Measurements from ENCODE around the gene RBM25. TPM values are rescaled to one million over a fixed set of nuclear protein-coding genes. Genes with fewer than 3 reads are reported as not detected.
"Not testable (repeated sequence)": the region's sequence is repeated elsewhere in the genome, so short reads cannot be mapped to it uniquely, and the experiment has no call there.

Gene RBM25
- total RNA-seq, 3 donors from 2014 or later = 117 to 123 (median 121) TPM

DNA sequence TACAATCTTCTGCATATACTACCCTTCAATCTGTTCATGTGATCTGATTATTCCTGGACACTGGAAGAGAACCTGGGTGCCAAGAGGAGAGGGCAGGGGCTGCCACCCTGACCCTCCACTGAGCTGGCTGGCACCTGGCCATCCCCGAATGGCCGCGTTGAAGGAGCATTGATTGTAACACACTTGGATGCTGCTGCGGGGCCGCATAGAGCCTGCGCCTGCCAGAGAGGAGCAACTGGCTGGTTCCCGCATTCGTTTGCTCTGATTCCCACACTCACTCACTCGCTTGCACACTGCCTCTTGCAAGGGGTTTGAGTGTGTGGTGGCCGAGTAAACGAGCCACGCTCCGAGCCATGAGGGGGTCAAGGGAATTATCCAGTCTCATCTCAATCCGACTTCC lies 110.4 kb downstream of the RBM25 start:
- no peaks in the 10 kb centered on the region for H3K9me3 Mint-ChIP-seq
- H3K4me1 Mint-ChIP-seq (ENCODE audit: low read depth) = no peaks in the 10 kb centered on the region
- H3K36me3 Mint-ChIP-seq (ENCODE audit: insufficient read depth) = peaks cover 49% of the 10 kb centered on the region
- no peak for ATAC-seq
- no peak for DNase-seq
- H3K4me3 Mint-ChIP-seq = no peak overlapping the region
- no peaks in the 10 kb centered on the region for H3K27me3 Mint-ChIP-seq (ENCODE audit: low read depth)

DNA sequence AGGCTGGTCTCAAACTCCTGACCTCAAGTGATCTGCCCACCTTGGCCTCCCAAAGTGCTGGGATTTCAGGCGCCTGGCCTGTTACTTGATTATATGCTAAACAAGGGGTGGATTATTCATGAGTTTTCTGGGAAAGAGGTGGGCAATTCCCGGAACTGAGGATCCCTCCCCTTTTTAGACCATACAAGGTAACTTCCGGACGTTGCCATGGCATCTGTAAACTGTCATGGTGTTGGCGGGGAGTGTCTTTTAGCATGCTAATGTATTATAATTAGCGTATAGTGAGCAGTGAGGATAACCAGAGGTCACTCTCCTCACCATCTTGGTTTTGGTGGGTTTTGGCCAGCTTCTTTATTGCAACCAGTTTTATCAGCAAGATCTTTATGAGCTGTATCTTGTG lies 111.5 kb downstream of the RBM25 start:
- H3K36me3 Mint-ChIP-seq (ENCODE audit: insufficient read depth) = peaks cover 46% of the 10 kb centered on the region
- ATAC-seq; H3K4me3 Mint-ChIP-seq; H3K27me3 Mint-ChIP-seq (ENCODE audit: low read depth); H3K9me3 Mint-ChIP-seq; H3K4me1 Mint-ChIP-seq (ENCODE audit: low read depth); DNase-seq: not testable (repeated sequence)

- ATAC-seq = no peak
Measured at GRCh38 chr14:73170686-73171085, 112.4 kb downstream of the RBM25 start.

DNA sequence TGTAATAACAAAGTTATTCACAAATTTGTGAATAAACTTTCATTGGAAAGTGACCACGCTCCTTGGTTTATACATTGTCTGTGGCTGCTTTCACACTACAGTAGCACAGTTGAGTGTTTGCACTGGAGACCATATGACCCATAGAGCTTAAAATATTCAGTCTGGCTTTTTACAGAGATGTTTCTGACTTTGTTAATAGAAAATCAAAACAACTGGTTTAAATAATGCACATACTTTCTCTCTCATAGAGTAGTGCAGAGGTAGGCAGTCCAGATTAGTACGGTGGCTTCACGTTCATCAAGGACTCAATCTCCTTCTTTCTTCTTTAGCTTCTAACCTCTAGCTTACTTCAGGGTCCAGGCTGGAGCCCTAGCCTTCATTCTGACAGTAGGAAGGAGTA lies 114.2 kb downstream of the RBM25 start:
- H3K9me3 Mint-ChIP-seq = no peaks in the 10 kb centered on the region
- DNase-seq (no peak), ATAC-seq (no peak)
- no peaks in the 10 kb centered on the region for H3K27me3 Mint-ChIP-seq (ENCODE audit: low read depth)
- no peak overlapping the region for H3K4me3 Mint-ChIP-seq
- peaks cover 47% of the 10 kb centered on the region for H3K36me3 Mint-ChIP-seq (ENCODE audit: insufficient read depth)
- H3K4me1 Mint-ChIP-seq (ENCODE audit: low read depth) = no peaks in the 10 kb centered on the region

More at GRCh38 chr14:73170686-73171085, 112.4 kb downstream of the RBM25 start:
- H3K4me1 Mint-ChIP-seq (ENCODE audit: low read depth) = no peaks in the 10 kb centered on the region
- peaks cover 46% of the 10 kb centered on the region for H3K36me3 Mint-ChIP-seq (ENCODE audit: insufficient read depth)
- H3K9me3 Mint-ChIP-seq = no peaks in the 10 kb centered on the region
- no peak for DNase-seq
- no peak overlapping the region for H3K4me3 Mint-ChIP-seq
- no peaks in the 10 kb centered on the region for H3K27me3 Mint-ChIP-seq (ENCODE audit: low read depth)

DNA sequence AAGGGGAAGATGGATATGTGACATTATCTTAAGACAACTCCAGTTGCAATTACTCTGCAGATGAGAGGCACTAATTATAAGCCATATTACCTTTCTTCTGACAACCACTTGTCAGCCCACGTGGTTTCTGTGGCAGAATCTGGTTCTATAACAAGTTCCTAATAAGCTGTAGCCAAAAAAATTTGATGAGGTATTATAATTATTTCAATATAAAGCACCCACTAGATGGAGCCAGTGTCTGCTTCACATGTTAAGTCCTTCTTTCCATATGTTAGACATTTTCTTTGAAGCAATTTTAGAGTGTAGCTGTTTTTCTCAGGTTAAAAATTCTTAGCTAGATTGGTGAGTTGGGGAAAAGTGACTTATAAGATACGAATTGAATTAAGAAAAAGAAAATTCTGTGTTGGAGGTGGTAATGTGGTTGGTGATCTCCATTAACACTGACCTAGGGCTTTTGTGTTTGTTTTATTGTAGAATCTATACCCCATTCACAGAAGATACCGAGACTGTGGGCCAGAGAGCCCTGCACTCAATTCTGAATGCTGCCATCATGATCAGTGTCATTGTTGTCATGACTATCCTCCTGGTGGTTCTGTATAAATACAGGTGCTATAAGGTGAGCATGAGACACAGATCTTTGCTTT lies 114.9 kb downstream of the RBM25 start:
- DNase-seq = no peak
- no peaks in the 10 kb centered on the region for H3K9me3 Mint-ChIP-seq
- no peaks in the 10 kb centered on the region for H3K4me1 Mint-ChIP-seq (ENCODE audit: low read depth)
- no peaks in the 10 kb centered on the region for H3K27me3 Mint-ChIP-seq (ENCODE audit: low read depth)
- ATAC-seq = no peak
- peaks cover 45% of the 10 kb centered on the region for H3K36me3 Mint-ChIP-seq (ENCODE audit: insufficient read depth)
- H3K4me3 Mint-ChIP-seq = no peak overlapping the region

Other genes with a start within 250 kb of the RBM25 start
- gene DPF3, start 164.4 kb upstream of the RBM25 start, total RNA-seq = under 1 TPM; 0.48 to 0.95 (median 0.71) TPM
- 10 to 100 TPM; 29.7 to 39.2 (median 34.0) TPM for gene DCAF4, start 132.1 kb upstream of the RBM25 start, total RNA-seq
- gene ZFYVE1, start 31.4 kb upstream of the RBM25 start, total RNA-seq = 1 to 10 TPM; 6.4 to 8.4 (median 7.0) TPM
- gene PSEN1, start 78.0 kb downstream of the RBM25 start, total RNA-seq = 10 to 100 TPM; 21.5 to 29.2 (median 25.0) TPM
- under 1 TPM; 0.08 to 0.19 (median 0.18) TPM for gene PAPLN, start 179.0 kb downstream of the RBM25 start, total RNA-seq